GM12892 (cell line): Measurements from ENCODE around the gene C3orf38. TPM values are rescaled to one million over a fixed set of nuclear protein-coding genes. Genes with fewer than 3 reads are reported as not detected.
"Not testable (repeated sequence)": the region's sequence is repeated elsewhere in the genome, so short reads cannot be mapped to it uniquely, and the experiment has no call there.

Experiments used
- DNase-seq: peaks from one replicate; pipeline ENCODE4 v3.0.0; 2011; ENCODE audit not compliant: insufficient read length
- FAIRE-seq: peaks from 2 replicates; lab custom pipeline; 2011; peaks lifted over from hg19 to GRCh38; lab: Jason Lieb, UNC
- POLR2A ChIP-seq: IDR thresholded peaks from 2 replicates; pipeline ENCODE4 v1.6.1; 2011; ENCODE audit warnings: low read depth, low read length, control low read depth
- POLR2AphosphoS5 ChIP-seq: IDR thresholded peaks from 2 replicates; pipeline ENCODE4 v1.6.1; 2011; ENCODE audit warnings: low read depth, low read length, control low read depth
- TAF1 ChIP-seq: IDR thresholded peaks from 2 replicates; pipeline ENCODE4 v1.6.1; 2011; ENCODE audit warnings: low read depth, mild to moderate bottlenecking, control low read depth, low read length, borderline replicate concordance
- polyA plus RNA-seq: library from polyadenylated mRNA; unstranded; fragments of >200 nt; gene quantifications from one replicate; pipeline ENCODE4 v1.2.1, GENCODE V29; 2012; ENCODE audit warnings: missing spikeins, inconsistent platforms; ENCODE audit not compliant: missing spikeins

The C3orf38 gene
- polyA plus RNA-seq: 23.7 TPM

DNA sequence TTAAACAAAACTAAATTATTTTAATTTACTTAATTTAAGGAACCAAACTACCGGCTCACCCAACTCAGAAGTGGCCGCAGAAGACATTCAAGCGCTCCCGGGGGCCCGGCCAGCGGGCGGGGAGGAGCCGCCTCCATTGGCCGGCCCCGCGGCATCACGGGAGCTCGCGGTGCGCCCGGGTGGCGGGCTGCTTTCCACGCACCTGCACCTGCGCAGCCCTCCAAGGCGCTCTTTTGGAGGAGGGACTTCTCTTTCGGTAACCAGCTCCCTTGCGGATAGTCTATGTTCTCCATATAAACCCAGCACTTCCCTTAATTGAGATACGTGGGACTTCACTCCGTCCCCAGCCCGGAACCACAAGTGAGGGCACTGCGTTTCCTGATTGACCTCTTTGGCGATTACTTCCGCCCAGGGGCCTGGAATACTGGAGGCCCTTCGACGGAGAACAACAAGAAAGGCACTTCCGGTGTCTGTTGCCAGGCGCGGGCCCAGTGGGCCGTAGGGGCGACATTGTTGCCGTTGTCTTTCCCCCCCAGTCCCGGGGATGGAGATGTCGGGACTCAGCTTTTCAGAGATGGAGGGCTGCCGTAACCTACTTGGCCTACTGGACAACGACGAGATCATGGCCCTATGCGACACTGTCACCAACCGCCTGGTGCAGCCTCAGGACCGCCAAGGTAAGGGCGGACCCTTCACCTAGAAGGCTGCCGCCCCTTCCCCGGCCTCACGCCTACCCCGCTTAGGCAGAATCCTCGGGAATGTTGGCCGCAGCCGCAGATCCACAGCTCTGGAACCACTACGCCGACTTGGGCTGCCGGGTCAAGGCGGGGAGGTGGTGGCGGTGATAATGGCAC, at the start of gene C3orf38:
C3orf38 (plus strand) TSS at position 451 of the 854 bp plus-strand sequence; CDS start at position 545, 94 bp downstream.
- TF ChIP-seq TAF1 (0 out of 2 replicates have a peak, but pooled peaks have one; percentile 34), POLR2AphosphoS5 (peak; percentile 76; the same call in 1 of the 2 replicates), POLR2A (peak; percentile 68)
- peak; percentile 61 for DNase-seq
- peak; percentile 90 for FAIRE-seq

DNA sequence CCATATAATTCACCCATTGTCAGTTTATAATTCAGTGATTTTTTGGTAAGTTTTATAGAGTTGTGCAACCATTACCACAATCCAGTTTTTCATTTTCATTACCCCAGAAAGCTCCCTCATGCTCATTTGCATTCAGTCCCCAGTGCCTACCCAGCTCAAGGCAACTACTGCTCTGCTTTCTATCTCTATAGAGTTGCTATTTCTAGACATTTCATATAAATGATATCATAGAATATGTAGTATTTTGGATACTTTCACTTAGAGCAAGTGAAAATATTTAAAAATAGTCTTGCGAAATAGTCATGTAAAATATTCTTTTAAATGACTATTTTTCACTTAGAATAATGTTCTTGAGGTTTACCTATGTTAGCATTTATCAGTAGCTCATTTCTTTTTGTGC, 48.6 kb upstream of the C3orf38 start:
- DNase-seq (no peak), FAIRE-seq (no peak)
- TF ChIP-seq POLR2AphosphoS5 (no peak), POLR2A (no peak)

DNA sequence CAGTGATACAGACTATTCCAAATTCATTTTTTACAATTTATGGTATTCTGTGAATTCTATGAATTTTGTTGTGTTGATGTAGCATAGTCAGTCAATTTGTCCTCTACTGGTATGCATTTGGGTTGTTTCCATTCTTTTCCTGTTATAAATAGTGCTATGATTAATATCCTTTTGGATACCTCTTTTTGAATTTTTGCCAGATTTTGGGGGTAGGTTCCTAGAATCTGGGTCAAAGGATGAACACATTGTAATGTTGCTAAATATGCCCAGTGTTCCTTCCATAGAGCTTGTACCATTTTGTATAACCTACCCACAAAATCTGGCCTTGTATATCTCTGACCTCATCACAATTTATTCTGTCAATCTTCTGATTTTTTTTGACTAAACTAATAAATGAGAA, 44.4 kb upstream of the C3orf38 start:
- FAIRE-seq (no peak), DNase-seq (no peak)
- TF ChIP-seq TAF1: no peak
- no peak for TF ChIP-seq POLR2AphosphoS5
- TF ChIP-seq POLR2A: no peak

DNA sequence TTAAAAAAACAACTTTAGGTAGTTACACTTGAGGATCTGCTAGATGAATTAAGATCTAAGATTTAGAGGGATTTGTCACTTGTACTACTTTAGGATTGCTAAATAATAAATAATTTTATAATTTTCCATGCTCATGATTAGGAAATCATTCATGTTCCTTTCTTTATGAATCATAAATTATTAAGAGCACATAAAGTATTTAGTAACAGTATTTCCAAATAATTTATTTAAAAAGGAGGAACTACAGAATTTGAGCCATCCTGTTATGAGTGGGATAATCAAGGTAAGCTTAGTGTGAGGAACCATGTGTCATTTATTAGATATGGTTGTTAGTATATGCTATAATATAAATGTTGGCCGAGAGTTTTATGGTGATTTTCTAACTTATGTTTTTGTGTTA, 37.5 kb upstream of the C3orf38 start:
- TF ChIP-seq POLR2AphosphoS5 (no peak), POLR2A (no peak), TAF1 (no peak)
- DNase-seq (no peak), FAIRE-seq (no peak)

DNA sequence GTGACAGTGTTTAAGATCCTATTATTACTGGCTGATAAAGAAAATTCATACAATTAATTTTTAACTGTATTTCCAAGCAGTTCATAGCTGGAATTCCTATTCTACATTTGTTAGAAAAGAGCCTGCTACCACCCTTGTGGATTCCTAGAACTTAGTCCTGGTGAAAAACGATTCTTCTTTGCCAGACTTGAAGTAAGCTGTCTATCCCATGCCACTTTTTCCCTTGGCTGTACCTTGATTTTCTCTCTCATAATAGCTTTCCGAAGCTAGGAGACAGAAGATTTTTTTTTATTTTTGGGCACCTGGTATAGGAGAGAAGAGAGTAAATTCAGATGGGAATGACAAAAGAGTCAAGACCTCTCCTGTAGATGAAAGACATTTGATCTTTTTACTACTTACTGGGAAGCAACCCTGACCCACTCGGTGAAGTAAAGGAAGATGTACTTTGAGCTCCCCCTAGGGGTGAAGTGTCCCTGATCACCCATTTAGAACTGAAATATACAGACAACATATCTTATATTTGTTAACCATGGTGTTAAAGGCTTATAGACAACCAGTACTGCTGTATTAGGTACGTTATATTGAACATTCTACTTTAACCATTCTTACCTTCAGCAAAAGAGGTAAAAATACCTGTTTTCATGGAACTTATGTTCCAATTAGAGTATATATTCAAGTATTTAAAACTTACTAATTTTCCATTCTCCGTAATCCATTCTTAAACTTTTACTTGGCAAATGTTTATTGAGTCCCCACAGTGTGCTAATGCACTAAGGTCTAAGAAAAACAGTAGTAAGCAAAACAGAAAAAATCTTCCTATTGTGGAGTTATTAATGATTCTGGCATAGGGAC, 36.2 kb upstream of the C3orf38 start:
- FAIRE-seq (peak; percentile 87), DNase-seq (peak; percentile 11)
- TF ChIP-seq TAF1: no peak
- TF ChIP-seq POLR2A: no peak
- no peak for TF ChIP-seq POLR2AphosphoS5

DNA sequence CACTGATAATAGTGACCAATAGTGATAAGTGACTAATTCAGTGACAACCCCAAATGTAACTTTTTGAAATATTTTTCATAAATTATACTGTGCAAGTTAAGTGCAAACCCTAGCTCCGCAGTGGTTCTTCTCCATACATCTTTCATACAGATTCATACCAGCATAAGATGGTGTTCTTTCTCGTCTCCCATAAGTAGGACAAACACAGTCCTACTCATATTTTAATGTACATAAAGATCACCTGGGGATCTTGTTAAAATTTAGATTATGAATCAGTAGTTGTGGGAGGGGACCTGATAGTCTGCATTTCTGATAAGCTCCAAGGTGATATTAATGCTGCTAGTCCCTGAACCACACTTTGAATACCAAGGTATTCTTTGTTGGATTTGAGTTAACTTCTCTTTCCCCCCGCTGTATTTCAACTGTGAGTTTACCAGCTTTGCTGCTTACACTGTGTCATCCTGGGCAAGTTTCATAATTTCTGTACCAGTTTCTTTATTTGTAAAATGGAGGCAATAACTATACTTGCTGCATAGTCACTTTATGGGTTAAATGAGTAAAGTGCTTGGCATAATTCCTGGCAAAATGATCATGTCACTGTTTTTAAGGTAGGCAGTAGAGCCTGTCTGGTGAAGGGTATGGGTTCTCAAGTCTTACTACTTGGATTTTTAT, 34.7 kb upstream of the C3orf38 start:
- no peak for TF ChIP-seq POLR2A
- no peak for TF ChIP-seq POLR2AphosphoS5
- no peak for TF ChIP-seq TAF1
- FAIRE-seq: no peak
- DNase-seq: no peak

DNA sequence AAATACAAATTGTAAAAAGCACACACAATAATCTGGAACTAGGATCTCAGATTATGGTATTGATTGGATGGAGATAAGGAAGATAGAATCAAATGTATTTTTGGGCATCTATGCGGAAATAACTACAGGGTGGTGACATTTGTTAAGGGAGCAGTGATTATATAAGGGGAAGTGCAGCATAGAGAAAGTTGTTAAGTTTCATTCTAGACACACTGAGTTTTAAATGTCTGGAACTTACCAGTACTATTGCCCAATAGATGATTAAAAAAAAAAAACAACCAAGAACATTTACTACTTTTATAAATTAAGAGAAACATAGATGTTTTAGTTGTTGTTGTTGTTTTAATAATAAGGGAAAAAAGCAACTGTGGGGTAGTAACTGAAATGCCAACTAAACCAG, 32.1 kb upstream of the C3orf38 start:
- DNase-seq: no peak
- FAIRE-seq: no peak
- TF ChIP-seq TAF1 (no peak), POLR2AphosphoS5 (no peak), POLR2A (no peak)

DNA sequence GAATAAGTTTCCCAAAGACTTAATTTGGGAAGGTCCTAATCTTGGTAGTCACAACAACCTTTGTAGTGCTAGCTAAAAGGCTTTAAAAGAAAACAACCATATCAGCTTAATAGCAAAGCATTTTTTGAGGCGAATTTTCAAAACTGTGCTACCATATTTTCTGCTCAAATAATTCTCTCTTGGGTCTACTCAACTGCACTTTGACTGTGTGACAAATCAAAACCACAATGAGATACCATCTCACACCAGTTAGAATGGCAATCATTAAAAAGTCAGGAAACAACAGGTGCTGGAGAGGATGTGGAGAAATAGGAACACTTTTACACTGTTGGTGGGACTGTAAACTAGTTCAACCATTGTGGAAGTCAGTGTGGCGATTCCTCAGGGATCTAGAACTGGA, 31.2 kb upstream of the C3orf38 start:
- FAIRE-seq, DNase-seq: not testable (repeated sequence)

DNA sequence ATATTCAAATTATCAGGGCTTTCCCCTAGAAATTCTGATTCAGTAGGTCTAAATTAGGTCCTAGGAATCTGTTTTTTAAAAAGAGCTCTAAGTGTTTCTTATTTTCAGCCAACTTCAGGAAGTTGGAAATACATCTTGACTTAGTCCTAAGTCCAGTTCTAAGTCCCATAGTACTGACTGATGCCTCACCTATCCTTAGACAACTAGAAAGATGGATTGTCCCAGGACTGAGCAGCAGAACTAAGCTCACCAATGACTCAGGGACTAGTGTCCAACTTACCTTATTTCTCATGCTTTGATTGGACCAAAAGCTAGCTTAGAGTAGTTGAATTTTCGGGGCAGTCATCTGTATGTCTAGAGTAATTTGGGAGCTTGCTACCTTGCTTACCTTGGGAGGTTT, 26.2 kb upstream of the C3orf38 start:
- FAIRE-seq: no peak
- no peak for DNase-seq
- TF ChIP-seq POLR2AphosphoS5 (no peak), TAF1 (no peak), POLR2A (no peak)

DNA sequence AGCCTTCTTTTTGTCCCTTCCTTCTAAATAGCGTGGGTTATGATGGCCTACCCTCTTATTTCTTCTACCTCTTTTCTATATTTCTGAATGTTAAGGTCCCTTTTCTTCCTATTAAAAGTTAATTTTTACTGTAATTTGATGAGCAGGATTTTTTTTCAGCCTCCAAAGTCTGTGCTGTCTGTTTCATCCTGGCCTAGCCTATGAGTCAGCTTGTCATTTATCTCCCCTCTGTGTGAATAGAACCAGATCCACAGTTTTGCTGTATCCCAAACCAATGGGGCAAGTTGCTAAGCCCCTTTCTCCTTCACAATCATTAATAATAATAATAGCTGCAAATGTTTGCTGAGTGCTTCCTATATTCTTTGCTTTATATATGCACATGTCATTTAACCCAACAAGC, 18.1 kb upstream of the C3orf38 start:
- no peak for DNase-seq
- no peak for TF ChIP-seq POLR2AphosphoS5
- no peak for TF ChIP-seq POLR2A
- TF ChIP-seq TAF1: no peak
- FAIRE-seq: no peak

DNA sequence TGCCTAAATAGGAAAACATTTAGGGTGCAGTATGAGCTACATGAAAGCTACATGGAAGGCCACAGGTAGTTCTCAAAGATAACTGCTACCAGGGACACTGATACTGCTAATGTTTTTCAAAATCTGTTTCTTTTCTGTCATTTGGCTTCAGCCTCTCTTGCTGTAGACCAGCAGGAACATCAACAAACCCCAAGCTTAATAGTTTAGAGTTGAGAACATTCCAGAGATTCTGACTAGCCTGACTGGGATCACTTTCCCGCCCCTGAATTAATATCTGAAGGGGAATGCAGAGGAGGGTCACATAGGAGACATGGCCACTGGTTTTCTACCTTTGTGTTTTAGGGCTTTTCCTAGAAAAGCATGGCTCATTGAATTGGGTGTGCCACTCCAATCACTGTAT, 16.9 kb upstream of the C3orf38 start:
- TF ChIP-seq TAF1 (no peak), POLR2AphosphoS5 (no peak), POLR2A (no peak)
- DNase-seq (no peak), FAIRE-seq (no peak)
